ENCODE results near the gene PRDX5. TPM values are rescaled to one million over a fixed set of nuclear protein-coding genes. Genes with fewer than 3 reads are reported as not detected.
A peak's percentile ranks its signal among the peaks of the same experiment; 100 is the strongest.

PRDX5 gene
- total RNA-seq, 1 donor from 2014 or later, result 229 TPM

DNA sequence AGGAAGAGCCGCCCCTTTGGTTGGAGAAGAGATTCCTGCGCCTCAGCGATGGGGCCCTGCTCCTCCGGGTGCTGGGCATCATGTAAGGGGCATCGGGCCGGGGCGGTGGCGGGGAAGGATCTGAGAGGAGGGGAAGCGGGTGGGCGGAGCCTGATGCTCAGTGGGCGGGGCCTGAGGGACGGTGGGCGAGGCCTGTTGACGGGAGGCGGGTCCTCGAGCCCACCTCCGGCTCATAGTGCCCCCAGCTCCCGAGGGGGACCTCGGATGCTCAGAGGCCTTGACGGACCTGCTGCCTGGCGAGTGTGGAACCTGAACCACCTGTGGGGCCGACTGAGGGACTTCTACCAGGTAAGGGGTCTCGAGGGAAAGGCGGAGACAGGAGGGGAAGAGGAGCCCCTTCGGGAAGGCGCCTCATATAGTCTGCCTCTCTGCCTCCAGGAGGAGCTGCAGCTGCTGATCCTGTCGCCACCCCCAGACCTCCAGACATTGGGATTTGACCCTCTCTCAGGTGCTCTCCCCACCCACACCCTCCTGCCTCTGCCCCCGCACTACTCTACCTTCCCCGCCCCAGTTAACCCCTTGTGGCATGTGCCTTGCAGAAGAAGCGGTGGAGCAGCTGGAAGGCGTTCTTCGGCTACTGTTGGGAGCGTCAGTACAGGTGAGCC, 22.9 kb downstream of the PRDX5 start:
- TF ChIP-seq POLR2A (IDR thresholded peaks at IDR 0.05) (no peak), POLR2AphosphoS5 (IDR thresholded peaks at IDR 0.05; ENCODE audit: insufficient read depth in 1 of 2, low read depth in 1 of 2) (no peak)
- TF ChIP-seq, protein P1, sequence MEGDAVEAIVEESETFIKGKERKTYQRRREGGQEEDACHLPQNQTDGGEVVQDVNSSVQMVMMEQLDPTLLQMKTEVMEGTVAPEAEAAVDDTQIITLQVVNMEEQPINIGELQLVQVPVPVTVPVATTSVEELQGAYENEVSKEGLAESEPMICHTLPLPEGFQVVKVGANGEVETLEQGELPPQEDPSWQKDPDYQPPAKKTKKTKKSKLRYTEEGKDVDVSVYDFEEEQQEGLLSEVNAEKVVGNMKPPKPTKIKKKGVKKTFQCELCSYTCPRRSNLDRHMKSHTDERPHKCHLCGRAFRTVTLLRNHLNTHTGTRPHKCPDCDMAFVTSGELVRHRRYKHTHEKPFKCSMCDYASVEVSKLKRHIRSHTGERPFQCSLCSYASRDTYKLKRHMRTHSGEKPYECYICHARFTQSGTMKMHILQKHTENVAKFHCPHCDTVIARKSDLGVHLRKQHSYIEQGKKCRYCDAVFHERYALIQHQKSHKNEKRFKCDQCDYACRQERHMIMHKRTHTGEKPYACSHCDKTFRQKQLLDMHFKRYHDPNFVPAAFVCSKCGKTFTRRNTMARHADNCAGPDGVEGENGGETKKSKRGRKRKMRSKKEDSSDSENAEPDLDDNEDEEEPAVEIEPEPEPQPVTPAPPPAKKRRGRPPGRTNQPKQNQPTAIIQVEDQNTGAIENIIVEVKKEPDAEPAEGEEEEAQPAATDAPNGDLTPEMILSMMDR (IDR thresholded peaks at IDR 0.05), result no peak
- no peaks in the 10 kb centered on the region for H3K27me3 ChIP-seq
- H3K36me3 ChIP-seq, result no peaks in the 10 kb centered on the region
- no peak overlapping the region for H3K27ac ChIP-seq
- peak overlapping the region in 1 of 2 donors; percentile 33 for H3K4me3 ChIP-seq
- no peaks in the 10 kb centered on the region for H3K9me3 ChIP-seq
- H3K4me1 ChIP-seq, result peaks cover 25% of the 10 kb centered on the region
- intact Hi-C loops (cut with DNase I), result no loop called here
- no peak for DNase-seq (ENCODE audit: extremely low spot score in 2 of 2)

DNA sequence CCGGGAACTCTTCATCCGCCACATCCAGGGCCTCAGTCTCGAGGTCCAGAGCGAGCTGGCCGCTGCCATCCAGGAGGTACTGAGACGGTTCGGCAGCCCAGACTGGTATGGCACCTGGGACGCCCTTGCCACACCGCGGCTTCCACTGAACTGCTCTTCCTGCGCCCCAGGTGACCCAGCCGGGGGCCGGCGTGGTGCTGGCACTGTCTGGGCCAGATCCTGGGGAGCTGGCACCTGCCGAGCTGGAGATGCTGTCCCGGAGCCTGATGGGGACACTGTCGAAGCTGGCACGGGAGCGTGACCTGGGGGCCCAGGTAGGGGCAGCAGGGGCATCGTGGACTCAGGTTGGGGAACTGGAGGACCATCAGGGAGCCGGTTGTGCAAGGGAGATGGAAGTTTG, 23.5 kb downstream of the PRDX5 start:
- no peak overlapping the region for H3K27ac ChIP-seq
- H3K36me3 ChIP-seq, result no peaks in the 10 kb centered on the region
- no peaks in the 10 kb centered on the region for H3K27me3 ChIP-seq
- peaks cover 25% of the 10 kb centered on the region for H3K4me1 ChIP-seq
- intact Hi-C loops (cut with DNase I), result no loop called here
- DNase-seq (ENCODE audit: extremely low spot score in 2 of 2), result no peak
- H3K4me3 ChIP-seq, result no peak overlapping the region
- no peaks in the 10 kb centered on the region for H3K9me3 ChIP-seq
- TF ChIP-seq, protein P1 (IDR thresholded peaks at IDR 0.05), result no peak
- no peak for TF ChIP-seq POLR2AphosphoS5 (IDR thresholded peaks at IDR 0.05; ENCODE audit: insufficient read depth in 1 of 2, low read depth in 1 of 2)
- TF ChIP-seq POLR2A (IDR thresholded peaks at IDR 0.05), result no peak

DNA sequence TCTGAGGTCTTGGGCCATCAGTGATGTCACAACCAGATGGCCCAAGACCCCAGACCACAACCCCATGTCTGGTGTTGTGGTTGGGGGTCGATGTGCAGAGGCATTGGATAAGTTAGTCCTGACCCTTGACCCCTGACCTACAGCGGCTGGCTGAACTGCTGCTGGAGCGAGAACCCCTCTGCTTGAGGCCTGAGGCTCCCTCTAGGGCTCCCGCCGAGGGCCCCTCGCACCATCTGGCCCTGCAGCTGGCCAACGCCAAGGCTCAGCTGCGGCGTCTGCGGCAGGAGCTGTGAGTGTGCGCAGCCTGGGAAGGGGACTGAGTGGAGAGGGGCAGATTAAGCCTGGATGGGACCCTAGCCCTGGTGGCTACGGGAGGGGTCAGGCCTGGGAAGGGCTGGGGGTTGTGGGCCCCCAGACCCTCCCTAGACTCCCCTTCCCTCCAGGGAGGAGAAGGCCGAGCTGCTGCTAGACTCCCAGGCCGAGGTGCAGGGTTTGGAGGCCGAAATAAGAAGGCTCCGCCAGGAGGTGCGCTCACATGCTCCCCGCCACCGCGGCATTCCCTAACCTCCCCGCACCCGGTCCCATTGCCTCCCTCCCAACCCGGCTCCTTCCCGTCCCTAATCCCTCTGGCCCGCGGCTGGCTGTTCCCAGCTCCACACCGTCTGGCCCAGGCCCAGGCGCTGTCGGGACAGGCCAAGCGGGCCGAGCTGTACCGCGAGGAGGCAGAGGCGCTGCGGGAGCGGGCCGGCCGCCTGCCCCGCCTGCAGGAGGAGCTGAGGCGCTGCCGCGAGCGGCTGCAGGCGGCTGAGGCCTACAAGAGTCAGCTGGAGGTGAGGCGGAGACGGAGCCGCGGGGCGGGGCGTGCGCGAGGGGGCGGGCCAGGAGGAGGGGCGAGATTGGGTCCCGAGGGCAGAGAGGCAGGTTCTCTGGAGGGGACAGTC, 24.2 kb downstream of the PRDX5 start:
- no peak for DNase-seq (ENCODE audit: extremely low spot score in 2 of 2)
- Histone ChIP-seq H3K27ac (peak overlapping the region; percentile 52), H3K4me1 (peaks cover 25% of the 10 kb centered on the region), H3K9me3 (no peaks in the 10 kb centered on the region), H3K36me3 (no peaks in the 10 kb centered on the region), H3K4me3 (peak overlapping the region; percentile 34 to 37), H3K27me3 (no peaks in the 10 kb centered on the region)
- intact Hi-C loops (cut with DNase I), result no loop called here
- TF ChIP-seq, protein P1 (IDR thresholded peaks at IDR 0.05), result no peak
- TF ChIP-seq POLR2A (IDR thresholded peaks at IDR 0.05) (peak in 1 of 2 donors; percentile 7), POLR2AphosphoS5 (IDR thresholded peaks at IDR 0.05; ENCODE audit: insufficient read depth in 1 of 2, low read depth in 1 of 2) (peak in 1 of 2 donors; percentile 55)

DNA sequence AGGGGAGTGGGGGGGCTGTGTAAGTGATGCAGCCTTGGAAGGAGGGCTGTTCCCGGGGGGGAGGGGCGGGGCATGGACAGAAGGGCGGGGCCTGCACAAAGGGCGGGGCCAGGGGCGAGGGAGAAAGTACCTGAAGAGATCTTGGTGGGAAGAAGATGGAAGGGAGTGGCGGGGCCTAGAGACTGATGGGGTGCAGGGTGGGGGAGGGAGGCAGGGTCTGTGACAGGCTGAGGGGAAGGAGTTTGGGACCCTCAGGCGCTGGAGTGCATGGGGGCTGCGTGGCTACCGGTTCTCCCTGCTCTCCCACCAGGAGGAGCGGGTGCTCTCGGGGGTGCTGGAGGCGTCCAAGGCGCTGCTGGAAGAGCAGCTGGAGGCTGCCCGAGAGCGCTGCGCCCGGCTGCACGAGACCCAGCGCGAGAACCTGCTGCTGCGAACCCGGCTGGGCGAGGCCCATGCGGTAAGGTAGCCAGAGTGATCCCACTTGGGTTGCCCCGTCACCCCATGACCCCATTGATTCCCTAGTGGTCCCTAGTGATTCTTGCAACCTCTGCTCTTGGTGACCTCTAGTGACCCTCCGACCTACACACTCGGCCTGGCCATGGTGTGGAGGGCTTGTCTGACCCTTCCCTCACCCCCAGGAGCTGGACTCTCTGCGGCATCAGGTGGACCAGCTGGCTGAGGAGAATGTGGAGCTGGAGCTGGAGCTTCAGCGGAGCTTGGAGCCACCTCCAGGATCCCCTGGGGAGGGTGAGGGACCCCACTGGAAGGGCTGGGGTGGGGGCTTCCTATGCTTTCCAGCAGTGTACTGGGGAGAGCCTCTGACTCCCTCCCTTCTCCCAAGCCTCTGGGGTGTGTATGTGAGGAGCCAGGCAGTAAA, 25.2 kb downstream of the PRDX5 start:
- Histone ChIP-seq H3K27ac (no peak overlapping the region), H3K36me3 (no peaks in the 10 kb centered on the region), H3K9me3 (no peaks in the 10 kb centered on the region), H3K4me1 (peaks cover 25% of the 10 kb centered on the region), H3K4me3 (peak overlapping the region; percentile 34 to 37), H3K27me3 (no peaks in the 10 kb centered on the region)
- TF ChIP-seq POLR2A (IDR thresholded peaks at IDR 0.05), result no peak
- TF ChIP-seq, protein P1 (IDR thresholded peaks at IDR 0.05), result no peak
- no peak for TF ChIP-seq POLR2AphosphoS5 (IDR thresholded peaks at IDR 0.05; ENCODE audit: insufficient read depth in 1 of 2, low read depth in 1 of 2)
- intact Hi-C loops (cut with DNase I), result no loop called here
- no peak for DNase-seq (ENCODE audit: extremely low spot score in 2 of 2)
